CD4-positive, alpha-beta T cell treated with Interleukin-12 subunit alpha and Interleukin-12 subunit beta, for 1 hour (primary cell): ENCODE data around the gene C1QTNF3.
"Not testable (repeated sequence)": the region's sequence is repeated elsewhere in the genome, so short reads cannot be mapped to it uniquely, and the experiment has no call there.

Source experiments
- DNase-seq: peaks from one replicate; pipeline ENCODE4 v3.0.0-alpha.2; 2020

C1QTNF3 gene

GRCh38 chr5:34047774-34048572 is 5.0 kb upstream of the C1QTNF3 start:
- DNase-seq = no peak

- DNase-seq = no peak
Measured at GRCh38 chr5:34047143-34047542, 4.1 kb upstream of the C1QTNF3 start.

GRCh38 chr5:34045996-34046395 is 3.0 kb upstream of the C1QTNF3 start:
- DNase-seq = no peak

GRCh38 chr5:34045023-34045422 is 2.0 kb upstream of the C1QTNF3 start:
- DNase-seq = no peak

GRCh38 chr5:34042321-34042720 is 692 bp downstream of the C1QTNF3 start:
- DNase-seq = no peak

GRCh38 chr5:34041247-34041972 is 1.6 kb downstream of the C1QTNF3 start:
- no peak for DNase-seq

- DNase-seq = no peak
Measured at GRCh38 chr5:34040472-34040871, 2.5 kb downstream of the C1QTNF3 start.

GRCh38 chr5:34039398-34040157 is 3.4 kb downstream of the C1QTNF3 start:
- DNase-seq = no peak

GRCh38 chr5:34038838-34039237 is 4.2 kb downstream of the C1QTNF3 start:
- DNase-seq = no peak

- DNase-seq = no peak
Measured at GRCh38 chr5:34038390-34038789, 4.6 kb downstream of the C1QTNF3 start.

- no peak for DNase-seq
Measured at GRCh38 chr5:34037726-34038125, 5.3 kb downstream of the C1QTNF3 start.

- DNase-seq = no peak
Measured at GRCh38 chr5:34035756-34036155, 7.3 kb downstream of the C1QTNF3 start.

GRCh38 chr5:34034534-34035327 is 8.3 kb downstream of the C1QTNF3 start:
- DNase-seq = no peak

- DNase-seq = no peak
Measured at GRCh38 chr5:34031966-34032365, 11.0 kb downstream of the C1QTNF3 start.

- no peak for DNase-seq
Measured at GRCh38 chr5:34031117-34031516, 11.9 kb downstream of the C1QTNF3 start.

- not testable (repeated sequence) for DNase-seq
Measured at GRCh38 chr5:34030585-34030984, 12.4 kb downstream of the C1QTNF3 start.

- no peak for DNase-seq
Measured at GRCh38 chr5:34030048-34030447, 13.0 kb downstream of the C1QTNF3 start.

- no peak for DNase-seq
Measured at GRCh38 chr5:34028349-34028748, 14.7 kb downstream of the C1QTNF3 start.

- DNase-seq = no peak
Measured at GRCh38 chr5:34026089-34026761, 16.8 kb downstream of the C1QTNF3 start.

GRCh38 chr5:34022121-34022705 is 20.8 kb downstream of the C1QTNF3 start:
- DNase-seq = no peak

- no peak for DNase-seq
Measured at GRCh38 chr5:34021334-34021733, 21.7 kb downstream of the C1QTNF3 start.

GRCh38 chr5:34020726-34021125 is 22.3 kb downstream of the C1QTNF3 start:
- DNase-seq = no peak
